ENCODE results near the gene NECTIN4. TPM values are rescaled to one million over a fixed set of nuclear protein-coding genes. Genes with fewer than 3 reads are reported as not detected.

The NECTIN4 gene
- total and polyA plus RNA-seq, 2 of the 8 experiments (the other 6 are each of a cell fraction or from before 2014, with no cell fraction given): 0.19 to 0.71 TPM

- TF ChIP-seq, protein P1, sequence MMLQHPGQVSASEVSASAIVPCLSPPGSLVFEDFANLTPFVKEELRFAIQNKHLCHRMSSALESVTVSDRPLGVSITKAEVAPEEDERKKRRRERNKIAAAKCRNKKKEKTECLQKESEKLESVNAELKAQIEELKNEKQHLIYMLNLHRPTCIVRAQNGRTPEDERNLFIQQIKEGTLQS (IDR thresholded peaks at IDR 0.05; ENCODE audit: insufficient read depth, low read depth, low read length): no peak
- no peak for TF ChIP-seq SP1 (IDR thresholded peaks at IDR 0.05; ENCODE audit: low read depth, low read length)
- TF ChIP-seq NRF1 (IDR thresholded peaks at IDR 0.05; ENCODE audit: low read depth, low read length): no peak
- TF ChIP-seq KDM4A (IDR thresholded peaks at IDR 0.05; ENCODE audit: low read depth, low read length, severe bottlenecking): no peak
- TF ChIP-seq MAX (IDR thresholded peaks at IDR 0.05): no peak
- TF ChIP-seq SIRT6 (IDR thresholded peaks at IDR 0.05; ENCODE audit: low read length): no peak
- TF ChIP-seq CTBP2 (IDR thresholded peaks at IDR 0.05; ENCODE audit: borderline replicate concordance, insufficient read depth, insufficient read length, low read length): no peak
- no peak for TF ChIP-seq TBP (IDR thresholded peaks at IDR 0.05; ENCODE audit: low read depth, low read length)
Observed at GRCh38 chr1:161085165-161085564, 4.2 kb downstream of the NECTIN4 start (continued).
